Liver (tissue), 9 donors: ENCODE results near the gene RNLS. TPM values are rescaled to one million over a fixed set of nuclear protein-coding genes. Genes with fewer than 3 reads are reported as not detected.

Experiments used
- DNase-seq: peaks from one replicate; pipeline ENCODE4 v3.0.0-alpha.2; 2017; ENCODE audit warnings: low spot score
- H3K27ac ChIP-seq, 2 donors: one replicate each; pipeline ENCODE4 v1.7.0; 2013; ENCODE audit warnings: inconsistent platforms in 2 of 2, low read length in 2 of 2, control low read depth in 1 of 2, low read depth in 1 of 2, mild to moderate bottlenecking in 1 of 2
- H3K27me3 ChIP-seq, 4 donors: one replicate each; pipeline versions ENCODE4 v1.6.1 to v1.7.0; 2013; ENCODE audit warnings: low read length in 3 of 4, inconsistent platforms in 1 of 4, mild to moderate bottlenecking in 1 of 4, moderate library complexity in 1 of 4; ENCODE audit not compliant: control insufficient read depth in 4 of 4, insufficient read depth in 4 of 4
- H3K36me3 ChIP-seq, 4 donors: one replicate each; pipeline versions ENCODE4 v1.6.1 to v1.7.0; 2013; ENCODE audit warnings: low read length in 3 of 4, mild to moderate bottlenecking in 3 of 4, low read depth in 1 of 4, moderate library complexity in 1 of 4; ENCODE audit not compliant: control insufficient read depth in 4 of 4, insufficient read depth in 3 of 4
- H3K4me1 ChIP-seq, 4 donors: one replicate each; pipeline versions ENCODE4 v1.6.1 to v1.7.0; 2013; ENCODE audit warnings: low read length in 3 of 4, mild to moderate bottlenecking in 3 of 4, moderate library complexity in 1 of 4; ENCODE audit not compliant: control insufficient read depth in 4 of 4, insufficient read depth in 4 of 4
- H3K4me3 ChIP-seq, 3 donors: one replicate each; pipeline versions ENCODE4 v1.6.1 to v1.7.0; 2013; ENCODE audit warnings: low read length in 3 of 3, control low read depth in 1 of 3, low read depth in 1 of 3, mild to moderate bottlenecking in 1 of 3
- H3K9ac ChIP-seq, 2 donors: one replicate each; pipeline ENCODE4 v1.7.0; 2013; ENCODE audit warnings: low read length in 2 of 2, mild to moderate bottlenecking in 2 of 2, moderate library complexity in 2 of 2, control low read depth in 1 of 2, low read depth in 1 of 2
- H3K9me3 ChIP-seq, 4 donors: one replicate each; pipeline versions ENCODE4 v1.6.1 to v1.7.0; 2013; ENCODE audit warnings: low read length in 3 of 4; ENCODE audit not compliant: control insufficient read depth in 4 of 4
- CTCF ChIP-seq: fragments of 150-350 bp; IDR thresholded peaks from 2 replicates; pipeline ENCODE4 v1.5.1; 2017; ENCODE audit warnings: improper control_type of control experiment, low read depth, low read length; ENCODE audit not compliant: missing input control
- EGR1 ChIP-seq, 2 donors: IDR thresholded peaks; 2 replicates each; pipeline ENCODE4 v1.6.1; 2016 to 2018; ENCODE audit warnings: antibody characterized with exemption in 2 of 2, low read depth in 2 of 2
- FOXA1 ChIP-seq: IDR thresholded peaks from 2 replicates; pipeline ENCODE4 v1.6.1; 2016; ENCODE audit warnings: antibody characterized with exemption
- FOXA2 ChIP-seq: IDR thresholded peaks from 2 replicates; pipeline ENCODE4 v1.6.1; 2016; ENCODE audit warnings: antibody characterized with exemption
- GABPA ChIP-seq, 2 donors: IDR thresholded peaks in 1 of 2; conservative IDR thresholded peaks in 1 of 2; 2 replicates each; pipeline ENCODE4 v1.6.1; 2016; ENCODE audit warnings: antibody characterized with exemption in 2 of 2, mild to moderate bottlenecking in 1 of 2, moderate library complexity in 1 of 2
- HNF4A ChIP-seq, 2 donors: conservative IDR thresholded peaks; 2 replicates each; pipeline ENCODE4 v1.6.1; 2016; ENCODE audit warnings: antibody characterized with exemption in 2 of 2, mild to moderate bottlenecking in 2 of 2
- HNF4G ChIP-seq: IDR thresholded peaks from 2 replicates; pipeline ENCODE4 v1.6.1; 2016; ENCODE audit warnings: antibody characterized with exemption
- JUND ChIP-seq, 2 donors: IDR thresholded peaks; 2 replicates each; pipeline ENCODE4 v1.6.1; 2016; ENCODE audit warnings: antibody characterized with exemption in 2 of 2
- NR2F2 ChIP-seq: IDR thresholded peaks from 2 replicates; pipeline ENCODE4 v1.6.1; 2016; ENCODE audit warnings: antibody characterized with exemption
- RAD21 ChIP-seq, 2 donors: IDR thresholded peaks; 2 replicates each; pipeline ENCODE4 v1.6.1; 2016; ENCODE audit warnings: antibody characterized with exemption in 2 of 2, mild to moderate bottlenecking in 2 of 2
- REST ChIP-seq: IDR thresholded peaks from 2 replicates; pipeline ENCODE4 v1.6.1; 2016; ENCODE audit warnings: antibody characterized with exemption, mild to moderate bottlenecking
- RXRA ChIP-seq, 2 donors: IDR thresholded peaks; 2 replicates each; pipeline ENCODE4 v1.6.1; 2017 to 2018; ENCODE audit warnings: antibody characterized with exemption in 2 of 2, mild to moderate bottlenecking in 1 of 2
- SP1 ChIP-seq: IDR thresholded peaks from 2 replicates; pipeline ENCODE4 v1.6.1; 2018; ENCODE audit warnings: antibody characterized with exemption, mild to moderate bottlenecking
- TAF1 ChIP-seq: conservative IDR thresholded peaks from 2 replicates; pipeline ENCODE4 v1.6.1; 2016; ENCODE audit warnings: antibody characterized with exemption, mild to moderate bottlenecking
- YY1 ChIP-seq: IDR thresholded peaks from 2 replicates; pipeline ENCODE4 v1.6.1; 2016; ENCODE audit warnings: antibody characterized with exemption, mild to moderate bottlenecking
- WGBS: extraction: QIAGEN DNeasy Blood & Tissue Kit; methylation state at CpG from one replicate; pipeline ENCODE4 v1.1.7; 2013; 5-methylcytosine and 5-hydroxymethylcytosine counted together
- polyA plus RNA-seq, 2 donors: library from polyadenylated mRNA; stranded (reverse) in 1 of 2; unstranded in 1 of 2; fragments of 200-250 nt in 1 of 2; fragments of >200 nt in 1 of 2; fragmentation: Nextera tagmentation in 1 of 2; extraction: Ambion mirVana in 1 of 2; gene quantifications; one replicate each; pipeline versions ENCODE4 v1.2.1 to v1.2.3, GENCODE V29; 2013 to 2015
- total RNA-seq, 2 donors: library from RNA; depleted of rRNA; stranded (reverse); fragments of >200 nt; gene quantifications; one replicate each; pipeline ENCODE4 v1.2.3, GENCODE V29; 2014
- TF ChIP-seq, protein P1 (sequence below): IDR thresholded peaks from 2 replicates; pipeline ENCODE4 v1.6.1; 2016; ENCODE audit warnings: antibody characterized with exemption
- TF ChIP-seq, protein P2 (sequence below): IDR thresholded peaks from 2 replicates; pipeline ENCODE4 v1.6.1; 2016; ENCODE audit warnings: antibody characterized with exemption
- donor health status: healthy.
- donor health status: healthy.
- donor health status: healthy.
- donor health status: healthy.
- donor health status: healthy.

Gene RNLS
- total and polyA plus RNA-seq, 4 donors = 4.1 to 12.4 (median 7.5) TPM

- 75% methylated on average over 3 of the region's 3 CpGs for WGBS
- H3K9me3 ChIP-seq = no peaks in the 10 kb centered on the region
- no peak overlapping the region for H3K4me3 ChIP-seq
- H3K27me3 ChIP-seq = no peaks in the 10 kb centered on the region
- no peak overlapping the region for H3K27ac ChIP-seq
- DNase-seq = no peak
- H3K9ac ChIP-seq = no peak overlapping the region
- peaks cover 3 to 13% (median 7%) of the 10 kb centered on the region in 4 donors for H3K4me1 ChIP-seq
- no peaks in the 10 kb centered on the region for H3K36me3 ChIP-seq
- TF ChIP-seq GABPA (IDR thresholded peaks at IDR 0.05 in 1 of 2, conservative IDR thresholded peaks at IDR 0.05 in 1 of 2) = no peak
- TF ChIP-seq HNF4A (conservative IDR thresholded peaks at IDR 0.05) = peak; percentile 13 to 56
- TF ChIP-seq TAF1 = no peak
- no peak for TF ChIP-seq SP1
- no peak for TF ChIP-seq CTCF
- no peak for TF ChIP-seq REST
- TF ChIP-seq, protein P1, sequence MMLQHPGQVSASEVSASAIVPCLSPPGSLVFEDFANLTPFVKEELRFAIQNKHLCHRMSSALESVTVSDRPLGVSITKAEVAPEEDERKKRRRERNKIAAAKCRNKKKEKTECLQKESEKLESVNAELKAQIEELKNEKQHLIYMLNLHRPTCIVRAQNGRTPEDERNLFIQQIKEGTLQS = no peak
- TF ChIP-seq HNF4G = no peak
- no peak for TF ChIP-seq RAD21 (IDR thresholded peaks at IDR 0.05)
- TF ChIP-seq, protein P2, sequence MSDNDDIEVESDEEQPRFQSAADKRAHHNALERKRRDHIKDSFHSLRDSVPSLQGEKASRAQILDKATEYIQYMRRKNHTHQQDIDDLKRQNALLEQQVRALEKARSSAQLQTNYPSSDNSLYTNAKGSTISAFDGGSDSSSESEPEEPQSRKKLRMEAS = no peak
- peak; percentile 46 to 82 for TF ChIP-seq JUND (IDR thresholded peaks at IDR 0.05)
- no peak for TF ChIP-seq FOXA1
- TF ChIP-seq NR2F2 = no peak
- no peak for TF ChIP-seq EGR1 (IDR thresholded peaks at IDR 0.05; ENCODE audit: low read depth in 2 of 2)
- no peak for TF ChIP-seq YY1
These were observed 57.6 kb downstream of the RNLS start for GRCh38 chr10:88525371-88526069.

DNA sequence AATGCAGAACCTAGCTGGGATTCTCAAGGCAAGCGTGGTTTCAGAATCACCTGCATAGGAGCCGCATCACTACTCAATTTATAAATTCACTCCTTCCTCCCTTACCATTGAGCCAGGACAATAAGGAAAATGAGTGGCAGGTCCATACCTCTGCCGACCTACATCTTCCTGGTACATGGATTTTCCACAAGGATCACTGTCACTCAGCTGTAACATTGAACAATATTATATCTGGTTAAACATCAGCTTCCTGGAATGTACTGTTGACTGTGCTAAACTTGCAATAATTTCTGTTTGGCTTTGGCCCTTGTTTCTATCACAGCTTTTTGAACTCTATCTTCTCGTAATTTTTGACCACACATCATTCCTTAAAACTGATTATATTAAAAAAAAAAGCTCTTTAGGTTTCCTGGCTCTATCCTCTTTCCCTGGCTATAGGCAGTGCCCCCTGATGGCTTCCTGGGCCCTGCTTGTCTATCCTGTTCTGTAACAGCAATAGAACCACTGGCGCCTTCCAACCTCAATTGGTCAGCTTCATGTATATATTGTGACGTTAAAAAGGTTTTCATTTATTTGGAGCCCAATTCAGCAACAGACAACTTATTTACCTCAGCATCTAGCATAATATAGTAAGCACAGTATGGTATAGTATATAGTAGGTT lies 59.2 kb downstream of the RNLS start:
- no peak overlapping the region for H3K27ac ChIP-seq
- no peak overlapping the region for H3K4me3 ChIP-seq
- no peaks in the 10 kb centered on the region for H3K27me3 ChIP-seq
- H3K9ac ChIP-seq = no peak overlapping the region
- no peak for DNase-seq
- WGBS = 76% methylated on average over 6 of the region's 6 CpGs
- H3K36me3 ChIP-seq = no peaks in the 10 kb centered on the region
- no peaks in the 10 kb centered on the region for H3K9me3 ChIP-seq
- H3K4me1 ChIP-seq = peaks cover 3 to 13% (median 7%) of the 10 kb centered on the region in 4 donors
- TF ChIP-seq FOXA1 (no peak), SP1 (no peak), HNF4A (conservative IDR thresholded peaks at IDR 0.05) (no peak), FOXA2 (no peak), RAD21 (IDR thresholded peaks at IDR 0.05) (no peak), RXRA (IDR thresholded peaks at IDR 0.05) (no peak), JUND (IDR thresholded peaks at IDR 0.05) (no peak), REST (no peak), CTCF (no peak), YY1 (no peak)
